Hepatocyte (in vitro differentiated cells): ENCODE measurements around the gene TAF10.

ENCODE experiments used
- EZH2 ChIP-seq: fragments of 200-600 bp; sonication (generic); IDR thresholded peaks from 2 replicates; pipeline ENCODE4 v1.6.1; 2016; ENCODE audit warnings: antibody characterized with exemption, mild to moderate bottlenecking, borderline replicate concordance
- EZH2phosphoT487 ChIP-seq: fragments of 200-600 bp; sonication (generic); IDR thresholded peaks from one replicate; pipeline ENCODE4 v1.6.1; 2018; ENCODE audit warnings: antibody characterized with exemption, mild to moderate bottlenecking, low read depth, moderate library complexity; ENCODE audit not compliant: unreplicated experiment, severe bottlenecking
- TF ChIP-seq, protein P1 (sequence below): fragments of 200-600 bp; sonication (generic); IDR thresholded peaks from 2 replicates; pipeline ENCODE4 v1.5.1; 2016; ENCODE audit warnings: antibody characterized with exemption, mild to moderate bottlenecking; ENCODE audit not compliant: poor library complexity

DNA sequence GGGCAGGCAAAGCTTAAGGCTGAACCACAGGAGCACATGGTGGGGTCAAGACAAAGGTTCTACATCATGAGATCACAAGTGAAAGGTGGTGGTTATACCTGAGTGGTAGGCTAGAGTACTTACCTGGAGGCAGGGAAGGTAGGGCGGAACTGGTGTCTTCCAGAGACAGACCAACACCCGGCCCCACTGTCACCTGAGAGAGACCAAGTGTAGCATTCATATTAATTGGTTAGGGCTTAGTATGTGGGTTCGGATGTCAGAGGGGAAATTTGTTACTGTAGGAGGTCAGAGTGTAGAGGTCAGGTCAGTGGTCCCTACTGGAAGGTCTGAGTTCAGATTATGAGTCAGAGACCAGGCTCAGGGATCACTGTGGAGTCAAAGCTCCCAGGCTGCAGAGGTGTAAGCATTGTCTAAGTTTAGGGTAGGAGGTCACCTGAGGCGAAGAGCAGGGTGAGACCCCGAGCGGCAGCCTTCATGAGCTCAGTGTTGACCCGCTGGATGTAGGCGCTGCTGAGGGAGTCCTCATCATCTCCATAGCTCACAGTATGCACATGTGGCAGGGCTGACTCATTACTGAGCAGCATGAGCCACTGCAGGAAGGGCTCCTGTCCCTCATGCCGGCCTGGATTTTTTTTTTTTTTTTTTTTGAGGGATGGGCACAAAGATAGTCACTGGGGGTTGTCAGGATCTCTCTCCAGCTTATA lies 4.0 kb upstream of the TAF10 start:
- TF ChIP-seq, protein P1, sequence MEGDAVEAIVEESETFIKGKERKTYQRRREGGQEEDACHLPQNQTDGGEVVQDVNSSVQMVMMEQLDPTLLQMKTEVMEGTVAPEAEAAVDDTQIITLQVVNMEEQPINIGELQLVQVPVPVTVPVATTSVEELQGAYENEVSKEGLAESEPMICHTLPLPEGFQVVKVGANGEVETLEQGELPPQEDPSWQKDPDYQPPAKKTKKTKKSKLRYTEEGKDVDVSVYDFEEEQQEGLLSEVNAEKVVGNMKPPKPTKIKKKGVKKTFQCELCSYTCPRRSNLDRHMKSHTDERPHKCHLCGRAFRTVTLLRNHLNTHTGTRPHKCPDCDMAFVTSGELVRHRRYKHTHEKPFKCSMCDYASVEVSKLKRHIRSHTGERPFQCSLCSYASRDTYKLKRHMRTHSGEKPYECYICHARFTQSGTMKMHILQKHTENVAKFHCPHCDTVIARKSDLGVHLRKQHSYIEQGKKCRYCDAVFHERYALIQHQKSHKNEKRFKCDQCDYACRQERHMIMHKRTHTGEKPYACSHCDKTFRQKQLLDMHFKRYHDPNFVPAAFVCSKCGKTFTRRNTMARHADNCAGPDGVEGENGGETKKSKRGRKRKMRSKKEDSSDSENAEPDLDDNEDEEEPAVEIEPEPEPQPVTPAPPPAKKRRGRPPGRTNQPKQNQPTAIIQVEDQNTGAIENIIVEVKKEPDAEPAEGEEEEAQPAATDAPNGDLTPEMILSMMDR = no peak
- no peak for TF ChIP-seq EZH2phosphoT487
- TF ChIP-seq EZH2 = no peak
